HL-60 (cell line): ENCODE measurements around the gene MBD3L5.
"Not testable (repeated sequence)": the region's sequence is repeated elsewhere in the genome, so short reads cannot be mapped to it uniquely, and the experiment has no call there.

Experiments used
- CTCF ChIP-seq: IDR thresholded peaks from one replicate; pipeline ENCODE4 v1.5.1; 2011; ENCODE audit warnings: low read length, control low read depth, inconsistent platforms; ENCODE audit not compliant: insufficient read depth
- GABPA ChIP-seq: IDR thresholded peaks from 2 replicates; pipeline ENCODE4 v1.6.1; 2012; ENCODE audit warnings: low read depth
- REST ChIP-seq: IDR thresholded peaks from 2 replicates; pipeline ENCODE4 v1.6.1; 2012; ENCODE audit warnings: low read depth; ENCODE audit not compliant: insufficient replicate concordance

- TF ChIP-seq CTCF, REST, GABPA: not testable (repeated sequence)
Observed at GRCh38 chr19:7021331-7021730, 9.0 kb upstream of the MBD3L5 start, which contains the start of gene MBD3L2B.
